HG02763 (cell line): Measurements from ENCODE around the gene RBM20.
A peak's percentile ranks its signal among the peaks of the same experiment; 100 is the strongest.

Experiments
- ATAC-seq: cut with Tn5 transposase; IDR thresholded peaks from one replicate; pipeline ENCODE4 v1.9.1; 2021; ENCODE audit warnings: mild to moderate bottlenecking, moderate library complexity; ENCODE audit not compliant: unreplicated experiment

Gene RBM20

GRCh38 chr10:110845756-110846620 is 201.9 kb downstream of the RBM20 start:
- ATAC-seq, result no peak

DNA sequence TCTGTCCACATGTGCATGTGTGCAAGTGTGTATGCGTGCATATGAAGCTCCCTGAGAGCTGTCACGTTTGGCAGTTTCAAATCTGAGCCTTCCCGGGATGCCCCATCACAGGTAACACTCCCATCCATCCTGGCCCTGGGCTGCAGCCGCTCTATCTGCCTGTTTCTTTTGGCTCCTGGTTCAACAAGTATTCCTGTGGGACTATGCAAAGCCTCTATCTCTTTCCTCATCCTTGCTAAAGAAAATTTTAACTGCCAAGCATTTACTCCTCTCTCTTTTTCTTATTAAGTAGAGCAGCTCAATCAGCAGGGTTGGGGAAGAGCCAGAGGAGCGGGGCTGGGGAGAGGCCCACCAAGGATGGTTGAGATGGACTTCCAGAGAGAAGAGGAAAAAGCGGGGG is 203.2 kb downstream of the RBM20 start:
- no peak for ATAC-seq

DNA sequence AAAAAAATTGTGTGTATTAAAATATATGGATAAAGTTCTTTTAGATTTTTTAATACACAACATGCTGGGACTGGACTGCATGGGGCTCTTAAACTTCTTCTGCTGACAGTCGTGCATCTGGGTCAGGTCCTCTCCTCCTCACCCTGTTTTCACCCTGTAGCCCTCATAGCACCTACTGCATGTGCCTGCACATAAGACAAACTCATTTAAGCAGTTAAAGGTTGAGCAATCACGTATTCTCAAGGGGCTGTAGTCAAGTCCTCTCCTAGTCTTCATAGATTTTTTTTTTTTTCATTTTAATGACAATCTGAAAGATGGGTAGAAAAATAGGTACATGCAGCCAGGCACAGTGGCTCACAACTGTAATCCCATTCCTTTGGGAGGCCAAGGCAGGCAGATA is 204.0 kb downstream of the RBM20 start:
- ATAC-seq, result no peak

- no peak for ATAC-seq
Measured at GRCh38 chr10:110850099-110850498, 206.0 kb downstream of the RBM20 start.

- no peak for ATAC-seq
Measured at GRCh38 chr10:110851020-110851612, 207.0 kb downstream of the RBM20 start.

GRCh38 chr10:110852255-110852896 is 208.2 kb downstream of the RBM20 start:
- ATAC-seq, result no peak

DNA sequence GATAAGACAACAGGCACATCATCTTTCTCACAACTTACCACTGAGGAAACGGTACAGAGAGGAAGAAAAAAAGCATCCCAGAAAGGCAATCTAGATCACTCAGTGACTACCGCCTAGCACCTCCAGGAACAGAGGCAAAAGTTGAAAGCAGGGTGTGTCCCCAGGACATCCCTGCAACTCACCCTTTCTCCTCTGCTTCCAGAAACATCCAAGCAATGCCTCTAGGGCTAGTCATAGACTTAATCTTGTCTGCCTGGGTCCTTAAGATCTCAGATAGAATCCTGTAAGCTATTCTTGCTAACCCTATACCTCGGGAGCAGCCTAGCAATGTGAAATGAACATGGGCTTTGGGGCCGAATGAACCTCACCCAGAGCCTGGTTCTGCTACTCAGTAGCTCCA is 208.8 kb downstream of the RBM20 start:
- no peak for ATAC-seq

GRCh38 chr10:110853921-110854605 is 209.9 kb downstream of the RBM20 start:
- no peak for ATAC-seq

DNA sequence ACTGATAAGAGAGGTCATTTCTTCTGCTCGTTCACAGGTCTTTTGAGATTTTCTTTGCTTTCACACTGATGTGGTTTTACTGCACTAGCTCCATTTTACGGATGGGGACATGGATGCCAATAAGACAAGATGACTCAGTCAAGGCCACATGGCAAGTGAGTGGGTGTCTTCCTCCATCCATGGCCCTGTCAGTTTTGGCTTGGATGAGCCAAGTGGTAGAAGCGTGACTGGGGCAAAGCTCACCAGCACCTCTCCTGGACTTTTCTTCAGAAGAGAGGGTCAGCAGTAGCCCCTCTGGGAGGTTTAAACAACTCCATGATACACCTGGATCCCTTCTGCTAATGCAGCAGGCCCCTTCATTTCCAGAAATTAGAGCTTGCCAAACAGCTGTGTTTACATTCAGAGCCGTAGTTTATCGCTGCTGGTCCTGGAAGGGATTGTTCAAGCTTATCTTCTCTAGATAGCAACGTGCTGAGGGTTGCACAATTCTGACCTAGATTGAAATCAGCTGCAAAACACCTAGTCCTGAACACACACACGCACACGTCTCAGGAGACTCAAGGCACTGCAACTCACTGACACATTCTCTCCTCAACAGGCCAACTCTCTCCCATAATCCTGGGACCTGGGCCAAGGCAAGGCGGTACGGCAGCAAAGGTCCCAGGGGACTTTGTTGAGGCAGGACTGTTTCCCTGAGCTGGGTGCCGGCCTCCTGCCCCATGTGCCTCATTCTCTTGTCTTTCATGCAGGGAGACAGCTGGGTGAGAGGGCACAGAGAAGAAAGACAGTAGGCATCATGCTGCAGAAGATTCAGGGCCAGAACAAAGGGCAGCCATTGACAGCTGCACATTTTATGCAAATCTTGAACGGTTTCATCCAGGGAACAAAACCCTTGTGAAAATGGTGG is 213.4 kb downstream of the RBM20 start:
- ATAC-seq, result peak; percentile 38

DNA sequence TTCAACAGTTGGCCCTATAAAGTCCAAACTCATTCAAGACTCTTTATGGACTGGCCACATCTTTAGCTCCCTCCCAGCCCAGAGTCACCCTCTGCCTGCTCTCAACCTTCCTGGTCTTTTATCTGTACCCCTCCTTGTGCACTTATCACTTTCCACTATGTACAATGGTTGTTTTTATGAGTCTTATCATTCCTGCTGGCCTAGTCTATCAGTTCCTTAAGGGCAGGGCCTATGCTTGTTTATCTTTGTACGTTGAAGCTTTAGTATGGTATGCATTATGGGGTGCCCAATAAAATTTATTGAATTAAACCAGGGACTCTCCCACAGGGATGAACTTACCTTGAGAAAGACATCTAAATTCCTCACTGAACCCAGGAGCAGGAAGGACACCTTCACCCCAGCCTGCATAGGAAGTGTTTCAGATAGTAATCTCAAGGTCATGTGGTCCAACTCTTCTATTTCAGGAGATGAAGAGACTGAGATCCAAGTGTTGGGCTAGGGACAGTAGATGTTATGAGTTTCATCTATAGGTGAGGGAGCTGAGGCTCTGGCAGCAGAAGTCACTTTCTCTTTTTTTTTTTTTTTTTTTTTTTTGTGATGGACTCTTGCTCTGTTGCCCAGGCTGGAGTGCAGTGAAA is 214.3 kb downstream of the RBM20 start:
- no peak for ATAC-seq

GRCh38 chr10:110859206-110859972 is 215.3 kb downstream of the RBM20 start:
- ATAC-seq, result no peak

DNA sequence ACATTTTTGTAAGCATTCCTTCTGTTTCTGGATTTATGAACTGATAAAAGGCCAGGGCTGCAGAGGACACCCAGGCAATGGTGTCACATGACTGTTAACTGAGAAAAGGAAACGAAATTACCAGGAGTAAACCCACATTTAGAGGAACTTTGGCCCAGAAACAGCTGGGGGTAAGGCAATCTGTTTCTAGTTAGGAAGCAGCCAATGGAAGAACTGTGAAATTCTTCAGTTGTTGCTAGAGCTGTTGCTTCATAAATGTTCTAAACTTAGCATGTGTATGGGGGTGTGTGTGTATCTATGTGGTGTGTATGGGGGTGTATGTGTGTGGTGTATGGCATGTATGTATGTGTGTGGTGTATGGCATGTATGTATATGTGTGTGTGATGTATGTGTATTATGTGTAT is 215.8 kb downstream of the RBM20 start:
- ATAC-seq, result no peak

GRCh38 chr10:110860576-110861241 is 216.6 kb downstream of the RBM20 start:
- ATAC-seq, result peak; percentile 44

- ATAC-seq, result no peak
Measured at GRCh38 chr10:110861476-110861875, 217.3 kb downstream of the RBM20 start.

DNA sequence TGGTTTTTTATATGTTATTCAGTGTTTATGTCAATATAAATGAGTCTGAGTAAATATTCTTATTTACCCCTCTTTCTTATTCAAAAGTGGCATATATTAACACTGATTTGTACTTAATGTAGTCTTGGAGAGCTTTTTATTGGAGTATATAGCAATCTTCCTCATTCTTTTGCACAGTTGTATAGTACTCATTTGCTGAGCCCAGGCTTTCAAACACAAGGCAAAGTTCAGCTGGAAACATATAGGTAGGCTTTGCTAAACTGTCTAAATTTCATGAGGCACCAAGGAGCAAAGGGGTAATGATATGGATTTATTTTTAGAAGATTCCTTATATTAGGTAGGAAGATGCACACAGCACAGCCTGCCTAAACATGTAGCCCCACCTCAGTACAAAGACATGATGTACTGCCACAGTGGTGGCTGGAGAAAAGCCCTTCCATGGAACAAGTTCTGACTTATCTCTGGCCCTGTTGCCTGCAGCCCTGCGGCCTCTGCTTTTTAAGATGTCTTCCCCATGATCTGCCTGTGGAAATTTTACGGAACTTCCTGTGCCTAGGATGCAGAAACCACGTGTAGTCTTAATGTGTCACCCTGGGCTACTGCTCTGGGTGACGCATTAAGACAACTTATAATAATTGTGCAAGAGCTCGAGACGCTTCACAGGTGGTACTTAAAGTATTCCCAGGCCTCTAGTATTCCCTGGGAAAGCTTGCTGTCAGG is 218.0 kb downstream of the RBM20 start:
- no peak for ATAC-seq

DNA sequence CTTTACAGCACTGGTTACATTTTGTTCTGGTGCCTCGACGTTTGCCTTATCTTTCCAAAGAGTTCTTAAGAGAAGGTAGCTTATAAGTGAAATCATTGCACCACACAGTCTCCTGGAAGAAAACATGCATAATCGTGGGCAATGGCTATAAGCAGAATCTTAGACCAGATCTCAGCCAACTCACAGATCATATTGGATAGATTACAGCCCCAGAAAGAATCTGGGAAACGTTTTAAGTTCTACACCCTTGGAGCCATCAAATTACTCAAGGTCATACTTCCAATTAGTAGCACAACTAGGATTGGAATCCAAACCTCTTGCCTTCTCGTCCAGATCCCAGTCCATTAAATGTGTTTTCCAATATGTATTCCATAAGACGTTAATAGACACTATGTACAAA is 218.8 kb downstream of the RBM20 start:
- ATAC-seq, result no peak

DNA sequence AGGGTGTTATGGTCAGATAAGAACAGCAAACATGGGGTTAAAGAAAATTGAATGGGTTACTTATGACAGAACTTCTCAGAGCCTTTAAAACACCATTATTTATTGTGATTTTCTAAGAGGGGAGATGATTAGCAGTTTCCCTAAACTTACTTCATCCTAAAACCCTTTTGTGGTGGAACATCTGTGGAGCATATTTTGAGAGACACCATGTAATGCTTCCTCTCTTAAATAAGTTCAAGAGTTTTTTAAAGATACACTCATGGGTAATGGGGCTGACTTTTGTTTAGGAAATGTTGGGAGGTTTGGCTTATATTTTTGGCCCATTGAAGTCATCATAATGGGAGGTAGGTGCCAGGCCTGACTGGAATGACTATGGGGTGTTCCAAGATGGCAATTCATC is 219.2 kb downstream of the RBM20 start:
- ATAC-seq, result no peak

DNA sequence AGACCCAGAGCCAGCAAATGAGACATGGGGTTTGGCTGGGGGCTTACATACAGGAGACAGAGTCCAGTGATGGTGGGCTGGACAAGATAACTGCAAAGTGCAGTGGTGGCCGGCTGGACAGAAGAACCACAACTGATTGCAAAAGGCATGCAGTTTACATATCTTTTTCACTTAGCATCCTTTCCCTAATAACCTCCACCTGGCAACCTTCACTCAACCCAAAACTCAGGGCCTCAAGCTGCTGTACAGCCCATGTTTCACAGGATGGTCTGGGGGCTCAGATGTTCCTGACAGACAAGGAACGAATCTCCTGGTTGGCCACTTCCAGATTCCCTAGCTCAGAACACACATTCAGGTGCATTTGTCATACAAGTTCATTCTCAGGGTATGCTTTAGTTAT is 219.8 kb downstream of the RBM20 start:
- no peak for ATAC-seq
